ENCODE data around the gene EN2. TPM values are rescaled to one million over a fixed set of nuclear protein-coding genes. Genes with fewer than 3 reads are reported as not detected.
A peak's percentile ranks its signal among the peaks of the same experiment; 100 is the strongest.

EN2 gene
- total RNA-seq, 2 experiments from 2014 or later, result not detected

DNA sequence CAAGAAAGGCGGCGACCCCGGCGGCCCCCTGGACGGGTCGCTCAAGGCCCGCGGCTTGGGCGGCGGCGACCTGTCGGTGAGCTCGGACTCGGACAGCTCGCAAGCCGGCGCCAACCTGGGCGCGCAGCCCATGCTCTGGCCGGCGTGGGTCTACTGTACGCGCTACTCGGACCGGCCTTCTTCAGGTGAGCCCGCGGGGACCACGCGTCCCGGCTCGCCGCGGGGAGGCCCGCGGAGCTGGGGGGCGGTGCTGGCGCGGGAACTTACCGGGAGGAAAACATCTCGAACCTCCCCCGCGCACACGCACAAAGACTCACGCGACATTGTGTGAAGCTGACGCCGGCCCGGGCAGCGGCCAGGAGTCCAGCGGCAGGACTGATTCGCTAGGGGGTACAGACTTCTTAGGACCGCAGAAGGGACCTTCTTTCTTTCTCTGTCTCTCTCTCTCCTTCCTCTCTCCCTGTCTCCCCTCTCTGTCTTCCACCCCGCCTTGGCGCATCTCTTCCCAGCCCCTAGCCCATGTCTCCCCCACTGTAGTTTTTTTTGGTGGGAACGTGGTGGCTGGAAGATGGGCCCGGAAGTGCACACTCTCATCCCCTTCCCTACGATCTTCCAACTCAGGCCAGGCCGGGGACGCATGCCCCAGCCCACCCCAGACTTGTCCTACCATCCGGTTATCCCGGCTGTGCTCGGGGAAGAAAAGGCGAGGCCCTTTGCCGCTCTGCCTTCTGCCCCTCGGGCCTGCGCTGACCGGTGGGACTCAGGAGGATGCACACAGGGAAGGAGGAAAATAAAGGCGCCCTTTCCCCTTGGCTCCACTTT lies 1.2 kb downstream of the EN2 start:
- no peaks in the 10 kb centered on the region for H3K36me3 Mint-ChIP-seq (ENCODE audit: low read depth)
- peak overlapping the region; percentile 58 for H3K4me3 Mint-ChIP-seq
- ATAC-seq (ENCODE audit: poor library complexity), result no peak
- H3K4me1 Mint-ChIP-seq (ENCODE audit: low read depth), result peaks cover 21% of the 10 kb centered on the region
- H3K4me3 ChIP-seq (ENCODE audit: low read length), result no peak overlapping the region
- no peaks in the 10 kb centered on the region for H3K36me3 ChIP-seq (ENCODE audit: insufficient read depth, low read length)
- peaks cover 78% of the 10 kb centered on the region for H3K27me3 Mint-ChIP-seq
- H3K27ac ChIP-seq (ENCODE audit: low read depth in 1 of 2, low read length in 2 of 2), result no peak overlapping the region
- H3K4me1 ChIP-seq (ENCODE audit: insufficient read depth, low read length), result peaks cover 20% of the 10 kb centered on the region
- no peaks in the 10 kb centered on the region for H3K9me3 Mint-ChIP-seq
- H3K27me3 ChIP-seq (ENCODE audit: control insufficient read depth in 1 of 2, insufficient read depth in 2 of 2, low read length in 2 of 2), result peaks cover 72 to 87% of the 10 kb centered on the region in 2 experiments
- POLR2A ChIA-PET, result no interaction called here
- H3K27ac Mint-ChIP-seq, result no peak overlapping the region
- no peak for DNase-seq
- intact Hi-C loops (cut with DNase I, micrococcal nuclease), result no loop called here
- H3K9me3 ChIP-seq (ENCODE audit: control insufficient read depth in 1 of 2, insufficient read depth in 1 of 2, low read length in 2 of 2), result peaks cover 0 to 47% of the 10 kb centered on the region in 2 experiments
- CTCF ChIA-PET, result no interaction called here
- TF ChIP-seq, protein P1, sequence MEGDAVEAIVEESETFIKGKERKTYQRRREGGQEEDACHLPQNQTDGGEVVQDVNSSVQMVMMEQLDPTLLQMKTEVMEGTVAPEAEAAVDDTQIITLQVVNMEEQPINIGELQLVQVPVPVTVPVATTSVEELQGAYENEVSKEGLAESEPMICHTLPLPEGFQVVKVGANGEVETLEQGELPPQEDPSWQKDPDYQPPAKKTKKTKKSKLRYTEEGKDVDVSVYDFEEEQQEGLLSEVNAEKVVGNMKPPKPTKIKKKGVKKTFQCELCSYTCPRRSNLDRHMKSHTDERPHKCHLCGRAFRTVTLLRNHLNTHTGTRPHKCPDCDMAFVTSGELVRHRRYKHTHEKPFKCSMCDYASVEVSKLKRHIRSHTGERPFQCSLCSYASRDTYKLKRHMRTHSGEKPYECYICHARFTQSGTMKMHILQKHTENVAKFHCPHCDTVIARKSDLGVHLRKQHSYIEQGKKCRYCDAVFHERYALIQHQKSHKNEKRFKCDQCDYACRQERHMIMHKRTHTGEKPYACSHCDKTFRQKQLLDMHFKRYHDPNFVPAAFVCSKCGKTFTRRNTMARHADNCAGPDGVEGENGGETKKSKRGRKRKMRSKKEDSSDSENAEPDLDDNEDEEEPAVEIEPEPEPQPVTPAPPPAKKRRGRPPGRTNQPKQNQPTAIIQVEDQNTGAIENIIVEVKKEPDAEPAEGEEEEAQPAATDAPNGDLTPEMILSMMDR (IDR thresholded peaks at IDR 0.05), result no peak

DNA sequence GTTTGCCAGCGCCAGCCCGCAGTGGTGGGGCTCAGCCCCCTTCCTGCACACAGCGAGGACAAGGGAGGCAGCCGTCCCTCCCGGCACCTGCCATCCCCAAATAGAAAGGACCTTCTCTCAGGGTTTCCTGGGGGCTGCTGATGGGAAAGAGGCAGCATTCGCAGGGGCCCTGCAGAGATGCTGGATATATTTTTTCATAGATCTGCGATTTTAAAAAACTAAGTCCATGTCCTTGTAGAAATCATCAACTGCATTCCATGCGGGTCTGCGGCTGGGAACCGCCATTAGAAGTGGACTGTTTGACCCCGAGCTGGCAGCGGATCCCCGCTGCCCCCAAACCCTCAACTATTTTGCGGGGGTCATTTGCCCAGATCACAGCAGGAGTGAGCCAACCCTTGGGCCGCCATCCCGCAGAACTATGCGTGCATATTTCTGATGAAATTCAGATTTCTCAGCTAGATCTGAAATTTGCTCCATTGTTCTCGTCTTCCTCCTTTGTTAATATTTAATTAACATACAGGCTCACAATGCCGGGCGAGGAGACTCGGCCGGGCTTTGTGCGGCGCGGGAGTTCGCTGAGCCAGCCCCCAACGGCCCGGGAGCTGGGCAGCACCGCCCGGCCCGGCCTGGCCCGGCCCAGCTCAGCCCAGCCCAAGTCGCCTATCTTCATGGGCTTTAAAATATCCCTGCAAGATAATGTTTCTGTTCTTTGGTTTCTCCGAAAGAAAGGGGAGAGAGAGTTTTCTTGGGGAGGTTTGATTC lies 2.0 kb downstream of the EN2 start:
- peaks cover 71 to 86% of the 10 kb centered on the region in 2 experiments for H3K27me3 ChIP-seq (ENCODE audit: control insufficient read depth in 1 of 2, insufficient read depth in 2 of 2, low read length in 2 of 2)
- intact Hi-C loops (cut with DNase I, micrococcal nuclease), result no loop called here
- ATAC-seq (ENCODE audit: poor library complexity), result no peak

DNA sequence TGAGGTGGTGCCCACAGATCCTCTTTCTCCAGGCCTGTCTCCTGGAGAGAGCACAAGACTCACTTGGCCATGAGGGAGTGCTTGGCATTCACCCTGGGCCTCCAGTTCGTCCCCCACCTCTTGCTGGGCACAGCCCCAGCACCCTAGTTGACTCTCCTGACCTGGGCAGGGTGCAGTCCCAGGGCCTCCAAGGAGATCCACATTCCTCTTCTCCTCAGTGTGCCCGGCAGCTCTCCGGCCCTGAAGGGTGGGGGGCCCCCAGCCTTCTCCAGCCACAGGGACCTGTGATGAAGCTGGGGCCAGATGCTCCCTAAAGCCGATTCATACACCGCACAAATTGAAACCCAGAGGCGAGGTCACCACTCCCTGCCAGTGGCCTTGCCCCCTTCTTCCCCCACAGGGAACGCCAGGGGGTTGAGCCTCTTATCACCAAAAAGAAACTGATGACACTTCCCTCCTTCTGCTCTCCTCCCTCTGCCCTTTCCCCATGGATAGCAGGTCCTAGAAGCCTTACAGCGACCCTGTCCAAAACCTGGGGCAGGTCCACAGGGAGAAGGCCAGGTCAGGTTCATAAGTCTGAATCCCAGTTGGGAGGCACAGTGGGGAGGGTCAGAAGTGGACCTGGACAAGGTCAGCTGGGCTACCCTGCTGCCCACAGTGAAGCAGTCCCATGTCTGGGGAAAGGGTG lies 3.1 kb downstream of the EN2 start:
- Histone ChIP-seq H3K27me3 (ENCODE audit: control insufficient read depth in 1 of 2, insufficient read depth in 2 of 2, low read length in 2 of 2) (peaks cover 72 to 86% of the 10 kb centered on the region in 2 experiments), H3K36me3 (ENCODE audit: insufficient read depth, low read length) (no peaks in the 10 kb centered on the region), H3K4me1 (ENCODE audit: insufficient read depth, low read length) (peaks cover 21% of the 10 kb centered on the region), H3K27ac (ENCODE audit: low read depth in 1 of 2, low read length in 2 of 2) (no peak overlapping the region), H3K4me3 (ENCODE audit: low read length) (no peak overlapping the region), H3K9me3 (ENCODE audit: control insufficient read depth in 1 of 2, insufficient read depth in 1 of 2, low read length in 2 of 2) (peaks cover 0 to 41% of the 10 kb centered on the region in 2 experiments)
- TF ChIP-seq, protein P1 (IDR thresholded peaks at IDR 0.05), result no peak
- Mint-ChIP-seq H3K9me3 (no peaks in the 10 kb centered on the region), H3K36me3 (ENCODE audit: low read depth) (no peaks in the 10 kb centered on the region), H3K27me3 (peaks cover 81% of the 10 kb centered on the region), H3K4me3 (no peak overlapping the region), H3K27ac (no peak overlapping the region), H3K4me1 (ENCODE audit: low read depth) (peaks cover 15% of the 10 kb centered on the region)
- CTCF ChIA-PET, result no interaction called here
- POLR2A ChIA-PET, result no interaction called here
- ATAC-seq (ENCODE audit: poor library complexity) (no peak), DNase-seq (no peak)
- intact Hi-C loops (cut with DNase I, micrococcal nuclease), result no loop called here

More for the DNA sequence above, 2.0 kb downstream of the EN2 start:
- Histone ChIP-seq H3K27ac (ENCODE audit: low read depth in 1 of 2, low read length in 2 of 2) (no peak overlapping the region), H3K4me1 (ENCODE audit: insufficient read depth, low read length) (peaks cover 16% of the 10 kb centered on the region), H3K4me3 (ENCODE audit: low read length) (no peak overlapping the region), H3K9me3 (ENCODE audit: control insufficient read depth in 1 of 2, insufficient read depth in 1 of 2, low read length in 2 of 2) (peaks cover 0 to 40% of the 10 kb centered on the region in 2 experiments), H3K36me3 (ENCODE audit: insufficient read depth, low read length) (no peaks in the 10 kb centered on the region)
- H3K9me3 Mint-ChIP-seq, result no peaks in the 10 kb centered on the region
- CTCF ChIA-PET, result no interaction called here
- peak overlapping the region; percentile 58 for H3K4me3 Mint-ChIP-seq
- H3K36me3 Mint-ChIP-seq (ENCODE audit: low read depth), result no peaks in the 10 kb centered on the region
- POLR2A ChIA-PET, result no interaction called here
- no peak for DNase-seq
- H3K4me1 Mint-ChIP-seq (ENCODE audit: low read depth), result peaks cover 16% of the 10 kb centered on the region
- peaks cover 81% of the 10 kb centered on the region for H3K27me3 Mint-ChIP-seq
- no peak overlapping the region for H3K27ac Mint-ChIP-seq
- TF ChIP-seq, protein P1 (IDR thresholded peaks at IDR 0.05), result no peak

Data from CD4-positive, alpha-beta T cell (primary cell).